ENCODE results near the gene FFAR2.
A peak's percentile ranks its signal among the peaks of the same experiment; 100 is the strongest.

FFAR2 gene

GRCh38 chr19:35425682-35426081 is 22.4 kb upstream of the FFAR2 start:
- no peak for DNase-seq (ENCODE audit: low spot score)

GRCh38 chr19:35427187-35427586 is 20.9 kb upstream of the FFAR2 start:
- DNase-seq (ENCODE audit: low spot score): no peak

- DNase-seq (ENCODE audit: low spot score): no peak
These were observed 18.2 kb upstream of the FFAR2 start for GRCh38 chr19:35429698-35430408.

- DNase-seq (ENCODE audit: low spot score): no peak
These were observed 17.5 kb upstream of the FFAR2 start for GRCh38 chr19:35430409-35431144.

- no peak for DNase-seq (ENCODE audit: low spot score)
These were observed 16.8 kb upstream of the FFAR2 start for GRCh38 chr19:35431145-35431807.

- DNase-seq (ENCODE audit: low spot score): no peak
These were observed 15.1 kb upstream of the FFAR2 start for GRCh38 chr19:35432911-35433310.

- no peak for DNase-seq (ENCODE audit: low spot score)
These were observed 14.6 kb upstream of the FFAR2 start for GRCh38 chr19:35433448-35433847.

GRCh38 chr19:35435896-35436295 is 12.2 kb upstream of the FFAR2 start:
- no peak for DNase-seq (ENCODE audit: low spot score)

GRCh38 chr19:35436477-35437405 is 11.3 kb upstream of the FFAR2 start:
- DNase-seq (ENCODE audit: low spot score): no peak

GRCh38 chr19:35437406-35437951 is 10.6 kb upstream of the FFAR2 start:
- DNase-seq (ENCODE audit: low spot score): no peak

GRCh38 chr19:35438096-35438495 is 10.0 kb upstream of the FFAR2 start:
- DNase-seq (ENCODE audit: low spot score): no peak

DNA sequence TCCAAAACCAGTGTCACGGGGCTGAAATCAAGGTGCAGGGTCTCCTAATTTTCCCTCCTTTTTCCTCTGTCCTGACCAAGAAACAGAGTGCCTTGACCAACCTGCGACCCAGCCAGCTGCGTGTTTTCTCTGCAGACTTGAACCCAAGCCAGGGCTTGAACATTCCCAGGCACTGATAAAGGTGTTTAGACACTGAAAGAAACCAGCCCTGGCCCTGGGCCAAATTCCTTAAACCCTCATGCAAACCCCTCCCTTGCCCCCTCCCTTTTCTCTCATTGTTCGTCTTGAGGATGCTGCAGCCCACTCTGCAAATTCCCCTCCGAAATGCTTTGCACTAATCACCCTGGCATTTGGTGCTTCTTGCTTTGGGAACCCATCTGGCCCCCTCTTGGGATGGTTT is 9.5 kb upstream of the FFAR2 start:
- DNase-seq (ENCODE audit: low spot score): no peak

- no peak for DNase-seq (ENCODE audit: low spot score)
These were observed 8.1 kb upstream of the FFAR2 start for GRCh38 chr19:35439921-35440320.

DNA sequence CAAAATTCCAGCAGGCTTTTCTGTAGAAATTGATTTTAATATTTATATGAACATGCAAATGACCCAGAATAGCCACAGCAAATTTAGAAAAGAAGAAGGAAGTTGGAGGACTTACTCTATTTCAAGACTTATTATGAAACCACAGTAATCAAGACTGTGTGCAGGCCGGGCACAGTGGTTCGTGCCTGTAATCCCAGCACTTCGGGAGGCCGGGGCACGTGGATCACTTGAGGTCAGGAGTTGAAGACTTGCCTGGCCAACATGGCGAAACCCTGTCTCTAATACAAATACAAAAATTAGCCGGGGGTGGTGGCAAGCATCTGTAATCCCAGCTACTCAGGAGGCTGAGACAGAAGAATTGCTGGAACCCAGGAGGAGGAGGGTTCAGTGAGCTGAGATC is 6.0 kb upstream of the FFAR2 start:
- no peak for DNase-seq (ENCODE audit: low spot score)

DNA sequence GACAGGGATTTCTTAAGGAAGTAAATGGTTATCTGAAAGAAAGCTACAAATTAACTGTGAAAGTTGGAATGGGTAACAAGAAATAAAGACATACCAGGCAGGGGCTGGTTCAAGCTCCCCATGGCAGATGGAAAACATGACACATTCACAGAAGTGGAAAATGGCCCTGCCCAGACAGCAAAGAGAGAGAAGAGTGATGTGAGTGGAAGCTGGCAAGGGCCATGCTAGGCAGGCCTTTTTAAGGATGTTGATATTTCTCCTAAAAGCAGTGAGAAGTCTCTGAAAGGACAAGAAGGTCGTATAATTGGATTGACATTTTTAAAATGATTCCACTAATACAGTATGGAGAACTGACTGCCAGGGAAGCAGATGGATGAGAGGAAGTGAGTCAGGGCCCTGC is 3.3 kb upstream of the FFAR2 start:
- no peak for DNase-seq (ENCODE audit: low spot score)

DNA sequence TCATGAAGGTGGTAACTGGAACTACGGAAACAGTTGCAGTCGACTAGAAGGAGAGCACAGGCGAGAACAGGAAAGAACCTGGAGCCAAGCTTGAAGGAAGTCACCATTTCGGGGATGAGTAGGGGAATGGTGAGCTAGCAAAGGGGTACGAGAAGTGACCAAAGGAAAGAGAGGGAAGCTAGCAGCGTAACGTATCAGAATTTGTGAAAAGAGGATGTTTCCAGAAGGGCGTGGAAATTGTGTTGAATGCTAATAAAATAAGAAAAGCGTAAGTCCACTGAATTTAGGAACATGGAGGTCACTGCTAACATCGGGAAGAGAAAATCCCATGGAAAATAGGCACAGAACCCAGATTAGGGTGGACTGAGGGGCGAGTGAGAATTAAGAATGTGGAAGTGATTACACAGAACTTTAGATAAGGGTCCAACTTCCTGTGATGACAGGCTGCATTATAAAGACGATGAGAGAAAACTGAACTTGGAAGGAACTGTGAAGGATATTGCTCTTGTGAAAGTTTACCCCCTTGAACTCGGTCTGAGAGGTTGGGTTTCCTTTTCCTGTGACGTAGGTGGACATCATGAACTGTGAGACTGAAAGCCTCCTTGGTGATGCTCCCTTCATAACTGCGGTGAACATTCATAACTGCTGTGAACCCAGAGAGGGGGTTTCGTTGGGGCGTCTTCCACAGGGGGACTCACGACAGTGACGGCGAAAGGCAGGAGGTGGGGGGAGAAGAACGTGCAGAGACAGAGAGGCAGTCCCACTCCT is 2.0 kb upstream of the FFAR2 start:
- DNase-seq (ENCODE audit: low spot score): no peak

- DNase-seq (ENCODE audit: low spot score): peak; percentile 43
These were observed 1.4 kb downstream of the FFAR2 start for GRCh38 chr19:35449359-35450043.

- DNase-seq (ENCODE audit: low spot score): no peak
These were observed 3.5 kb downstream of the FFAR2 start for GRCh38 chr19:35451338-35452096.

DNA sequence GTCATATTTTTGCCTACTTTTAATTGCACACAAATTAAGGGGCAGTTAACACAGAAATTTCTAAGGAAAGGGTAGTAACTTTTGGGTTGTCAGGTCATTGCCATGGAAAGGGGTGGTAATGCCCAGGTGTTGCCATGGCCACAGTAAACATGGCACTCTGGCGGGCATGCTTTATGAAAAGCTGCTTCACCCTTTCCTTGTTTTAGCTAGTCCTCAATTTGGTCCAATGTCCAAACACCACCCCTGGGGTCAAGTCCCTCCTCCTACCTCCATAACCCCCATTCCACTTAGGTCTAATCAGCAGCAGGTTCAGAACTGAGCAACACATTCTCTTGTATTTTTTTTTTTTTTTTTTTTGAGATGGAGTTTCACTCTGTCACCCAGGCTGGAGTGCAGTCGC is 6.6 kb downstream of the FFAR2 start:
- no peak for DNase-seq (ENCODE audit: low spot score)

Data from HuH-7 (cell line).